ENCODE measurements around the gene HVCN1. TPM values are rescaled to one million over a fixed set of nuclear protein-coding genes. Genes with fewer than 3 reads are reported as not detected.
"Not testable (repeated sequence)": the region's sequence is repeated elsewhere in the genome, so short reads cannot be mapped to it uniquely, and the experiment has no call there.

HVCN1 gene
- total RNA-seq, 2 experiments from 2014 or later: 2.6 to 3.1 TPM

DNA sequence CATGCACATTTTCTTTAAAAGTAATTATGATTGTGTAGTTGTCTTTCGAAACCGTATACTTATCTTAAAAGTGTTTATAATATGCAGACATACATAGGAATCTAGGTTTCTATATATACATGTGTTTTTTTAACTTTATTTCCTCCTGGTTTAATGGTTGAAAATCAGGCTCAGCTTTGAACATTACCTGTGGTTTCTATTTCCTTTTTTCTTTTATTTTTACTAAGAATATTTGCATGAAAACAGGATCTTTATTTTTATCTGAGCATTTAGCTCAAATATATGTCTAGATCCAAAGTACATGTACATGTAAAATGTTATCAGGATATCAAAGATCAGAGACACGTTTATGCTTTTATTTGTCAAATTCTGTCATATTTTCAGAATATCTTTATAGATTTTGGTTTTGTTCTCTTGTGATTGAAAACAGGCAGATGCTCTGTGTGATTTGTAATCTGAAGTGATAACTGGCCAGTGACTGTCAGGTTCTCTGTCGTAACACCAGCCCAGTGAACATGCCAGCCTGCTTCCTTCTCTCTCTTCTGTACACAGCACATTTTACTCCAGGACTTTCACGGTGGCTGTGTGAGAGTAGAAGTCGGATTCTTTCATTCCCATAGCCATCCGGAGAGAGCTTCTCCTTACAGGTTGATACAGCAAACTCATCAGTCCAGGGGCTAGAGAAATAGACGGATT, 61.3 kb downstream of the HVCN1 start:
- H3K4me3 Mint-ChIP-seq: no peak overlapping the region
- intact Hi-C loops (cut with micrococcal nuclease): no loop called here
- H3K4me1 Mint-ChIP-seq (ENCODE audit: low read depth): peaks cover 9% of the 10 kb centered on the region
- H3K9me3 Mint-ChIP-seq: no peaks in the 10 kb centered on the region
- DNase-seq: no peak
- peaks cover 2% of the 10 kb centered on the region for H3K36me3 Mint-ChIP-seq (ENCODE audit: low read depth)
- H3K27ac Mint-ChIP-seq: no peak overlapping the region
- H3K27me3 Mint-ChIP-seq (ENCODE audit: low read depth): no peaks in the 10 kb centered on the region
- CTCF ChIA-PET: interaction anchor here (0.7 to 1.1 kb wide), 5 partner anchors 7 to 266 kb away, joined by 3 to 4 read pairs (median 4); no protein-coding TSS in a partner anchor

DNA sequence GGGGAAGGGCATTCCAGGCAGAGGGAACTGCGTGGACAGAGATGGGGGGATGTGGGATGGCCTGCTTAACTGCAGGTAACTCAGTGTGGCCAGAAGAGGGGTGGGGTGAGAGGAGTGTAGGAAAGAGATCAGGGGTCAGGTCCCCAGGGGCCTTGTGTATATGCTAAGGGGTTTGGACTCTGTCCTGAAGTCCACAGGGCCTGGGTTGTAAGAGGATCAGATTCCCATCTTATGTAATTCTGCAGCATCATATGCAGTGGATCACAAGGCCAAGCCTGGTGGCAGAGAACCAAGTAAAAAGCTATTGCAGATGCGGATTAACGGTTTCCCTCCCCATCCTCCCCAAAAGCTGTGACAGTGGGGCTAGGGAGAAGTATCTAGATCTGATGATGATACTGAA, 66.3 kb downstream of the HVCN1 start:
- H3K27ac Mint-ChIP-seq: no peak overlapping the region
- H3K9me3 Mint-ChIP-seq: no peaks in the 10 kb centered on the region
- H3K27me3 Mint-ChIP-seq (ENCODE audit: low read depth): no peaks in the 10 kb centered on the region
- DNase-seq: no peak
- H3K4me3 Mint-ChIP-seq: no peak overlapping the region
- H3K4me1 Mint-ChIP-seq (ENCODE audit: low read depth): peaks cover 19% of the 10 kb centered on the region
- intact Hi-C loops (cut with micrococcal nuclease): no loop called here
- H3K36me3 Mint-ChIP-seq (ENCODE audit: low read depth): no peaks in the 10 kb centered on the region
- CTCF ChIA-PET: interaction anchor here (0.6 kb wide), 1 partner anchor 21 kb away, joined by 3 read pairs; no protein-coding TSS in a partner anchor

DNA sequence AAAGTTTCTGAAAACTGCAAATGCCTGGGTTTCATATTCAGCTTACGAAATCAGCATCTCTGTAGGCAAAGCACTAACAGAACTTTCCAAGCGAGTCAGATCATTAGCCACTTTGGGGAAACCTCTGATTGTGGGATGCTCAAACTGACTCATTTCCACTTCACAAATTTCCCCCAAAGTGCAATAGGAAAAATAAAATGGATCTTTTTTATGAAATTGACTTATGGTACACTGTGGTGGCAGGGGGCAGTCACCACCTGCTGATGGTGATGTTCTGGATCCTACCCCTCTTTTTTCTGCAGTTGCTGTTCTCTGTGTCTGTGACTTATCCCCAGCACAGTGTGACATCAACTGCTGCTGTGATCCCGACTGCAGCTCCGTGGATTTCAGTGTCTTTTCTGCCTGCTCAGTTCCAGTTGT, 69.4 kb downstream of the HVCN1 start:
- intact Hi-C loops (cut with micrococcal nuclease): loop anchor here (1.0 to 2.0 kb wide), 10 partner anchors 28 to 269 kb away; partner anchors contain the start of genes HVCN1 and PPTC7
- Mint-ChIP-seq H3K36me3 (ENCODE audit: low read depth) (no peaks in the 10 kb centered on the region), H3K27ac (peak overlapping the region; percentile 79), H3K4me3 (no peak overlapping the region), H3K9me3 (no peaks in the 10 kb centered on the region), H3K4me1 (ENCODE audit: low read depth) (peaks cover 21% of the 10 kb centered on the region), H3K27me3 (ENCODE audit: low read depth) (no peaks in the 10 kb centered on the region)
- peak; percentile 74 for DNase-seq
- CTCF ChIA-PET: interaction anchor here (0.6 to 2.0 kb wide), 14 partner anchors 14 to 274 kb away, joined by 3 to 6 read pairs (median 4); no protein-coding TSS in a partner anchor

DNA sequence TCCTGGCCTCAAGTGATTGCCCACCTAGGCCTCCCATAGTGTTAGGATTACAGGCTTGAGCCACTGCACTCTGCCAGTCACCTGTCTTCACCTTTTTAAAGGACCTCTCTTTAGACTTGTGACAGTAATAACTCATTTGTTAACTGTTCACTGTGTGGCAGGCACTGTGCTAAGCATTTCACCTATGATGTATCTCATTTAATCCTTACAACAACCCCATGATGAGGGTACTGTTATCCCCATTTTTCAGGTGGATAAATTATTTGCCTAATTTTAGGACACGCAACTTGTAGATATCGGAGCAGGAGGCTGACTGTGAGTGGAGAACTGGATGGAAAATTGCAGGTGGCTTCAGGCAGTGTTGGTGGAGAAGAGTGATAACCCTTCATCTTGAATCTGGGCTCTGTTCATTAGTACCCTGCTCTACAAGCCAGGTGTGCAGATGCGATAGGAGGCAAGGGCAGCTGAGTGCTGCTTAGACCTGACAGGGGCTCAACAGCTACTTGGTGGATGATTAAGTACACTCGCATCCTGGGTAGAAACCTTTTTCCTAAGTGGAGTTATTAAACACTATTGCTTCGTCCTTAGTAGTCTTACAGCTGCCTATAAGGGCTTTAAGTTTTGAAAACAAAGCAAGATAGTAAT, 72.3 kb downstream of the HVCN1 start:
- H3K36me3 Mint-ChIP-seq (ENCODE audit: low read depth): no peaks in the 10 kb centered on the region
- CTCF ChIA-PET: interaction anchor here (0.6 to 6.0 kb wide), 5 partner anchors 14 to 808 kb away, joined by 3 to 53 read pairs (median 4); partner anchors contain the start of gene ARPC3
- DNase-seq: no peak
- intact Hi-C loops (cut with micrococcal nuclease): no loop called here
- H3K4me1 Mint-ChIP-seq (ENCODE audit: low read depth): peaks cover 26% of the 10 kb centered on the region
- no peak overlapping the region for H3K27ac Mint-ChIP-seq
- no peaks in the 10 kb centered on the region for H3K9me3 Mint-ChIP-seq
- H3K4me3 Mint-ChIP-seq: no peak overlapping the region
- no peaks in the 10 kb centered on the region for H3K27me3 Mint-ChIP-seq (ENCODE audit: low read depth)

DNA sequence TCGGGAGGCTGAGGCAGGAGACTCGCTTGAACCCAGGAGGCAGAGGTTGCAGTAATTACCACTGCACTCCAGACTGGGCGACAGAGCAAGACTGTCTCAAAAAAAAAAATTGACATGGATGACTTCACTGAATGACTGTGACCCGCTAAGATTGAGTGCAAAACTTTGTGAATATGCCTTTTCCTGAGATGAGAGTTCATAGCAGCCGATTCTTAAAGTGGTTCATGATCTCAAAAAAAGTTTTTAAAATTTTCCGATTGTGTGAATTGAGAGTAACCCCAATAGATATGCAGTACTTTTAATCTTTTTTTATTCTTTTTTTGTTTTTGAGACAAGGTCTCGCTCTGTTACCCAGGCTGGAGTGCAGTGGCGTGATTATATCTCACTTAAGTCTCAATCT, 73.7 kb downstream of the HVCN1 start:
- Mint-ChIP-seq H3K27me3 (ENCODE audit: low read depth) (no peaks in the 10 kb centered on the region), H3K4me1 (ENCODE audit: low read depth) (peaks cover 25% of the 10 kb centered on the region), H3K27ac (no peak overlapping the region), H3K36me3 (ENCODE audit: low read depth) (no peaks in the 10 kb centered on the region), H3K9me3 (no peaks in the 10 kb centered on the region), H3K4me3 (peak overlapping the region; percentile 49)
- no peak for DNase-seq
- intact Hi-C loops (cut with micrococcal nuclease): no loop called here
- CTCF ChIA-PET: interaction anchor here (0.6 to 6.0 kb wide), 4 partner anchors 12 to 212 kb away, joined by 3 to 53 read pairs (median 4); partner anchors contain the start of gene FAM216A

DNA sequence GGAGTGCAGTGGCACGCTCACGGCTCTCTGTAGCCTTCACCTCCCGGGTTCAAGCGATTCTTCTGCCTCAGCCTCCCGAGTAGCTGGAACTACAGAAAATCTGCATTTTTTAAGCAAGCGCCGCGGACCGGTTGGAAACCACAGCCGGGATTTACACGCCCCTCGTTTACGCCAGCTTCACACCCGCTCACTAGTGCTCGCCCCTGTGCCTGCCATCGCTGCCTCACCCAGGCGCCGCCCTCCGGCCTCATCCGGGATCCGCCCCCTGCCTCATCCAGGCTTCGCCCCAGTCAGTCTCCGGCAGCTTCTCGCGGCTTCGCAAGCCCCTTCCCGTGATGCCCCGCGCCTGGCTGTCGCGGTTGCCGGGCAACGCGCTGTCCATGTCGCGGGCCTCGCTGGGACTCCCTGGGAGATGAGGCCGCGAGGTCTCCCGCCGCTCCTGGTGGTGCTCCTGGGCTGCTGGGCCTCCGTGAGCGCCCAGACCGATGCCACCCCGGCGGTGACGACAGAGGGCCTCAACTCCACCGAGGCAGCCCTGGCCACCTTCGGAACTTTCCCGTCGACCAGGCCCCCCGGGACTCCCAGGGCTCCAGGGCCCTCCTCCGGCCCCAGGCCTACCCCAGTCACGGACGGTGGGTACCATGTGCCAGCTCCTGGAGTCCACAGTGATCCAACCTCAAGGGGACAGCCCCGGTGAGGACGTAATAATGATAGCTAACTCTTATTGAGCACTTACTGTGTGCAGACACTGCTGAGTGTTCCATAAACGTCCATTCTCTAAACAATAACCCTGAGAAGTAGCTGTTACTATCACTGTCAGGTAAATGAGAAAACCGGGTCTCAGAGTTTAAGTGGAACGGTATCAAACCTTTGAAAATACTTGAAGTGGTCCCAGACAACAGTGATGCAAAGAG, 74.9 kb downstream of the HVCN1 start, which contains the start of gene TCTN1:
TSS of gene TCTN1 (plus strand) at position 359 of the 914 bp plus-strand sequence. CDS start at position 413, 54 bp downstream.
- Mint-ChIP-seq H3K27ac (peak within 1 kb of the TSS; percentile 84), H3K27me3 (ENCODE audit: low read depth) (no peaks in the 10 kb centered on the region), H3K36me3 (ENCODE audit: low read depth) (no peaks in the 10 kb centered on the region), H3K4me3 (peak within 1 kb of the TSS; percentile 84), H3K4me1 (ENCODE audit: low read depth) (peaks cover 13% of the 10 kb centered on the region), H3K9me3 (no peaks in the 10 kb centered on the region)
- intact Hi-C loops (cut with micrococcal nuclease): loop anchor here (1.0 kb wide), 2 partner anchors 47 to 146 kb away; partner anchors contain the start of genes FAM216A and GPN3
- CTCF ChIA-PET: interaction anchor here (0.6 to 6.0 kb wide), 8 partner anchors 11 to 213 kb away, joined by 3 to 53 read pairs (median 3); partner anchors contain the start of gene FAM216A
- DNase-seq: peak; percentile 98

DNA sequence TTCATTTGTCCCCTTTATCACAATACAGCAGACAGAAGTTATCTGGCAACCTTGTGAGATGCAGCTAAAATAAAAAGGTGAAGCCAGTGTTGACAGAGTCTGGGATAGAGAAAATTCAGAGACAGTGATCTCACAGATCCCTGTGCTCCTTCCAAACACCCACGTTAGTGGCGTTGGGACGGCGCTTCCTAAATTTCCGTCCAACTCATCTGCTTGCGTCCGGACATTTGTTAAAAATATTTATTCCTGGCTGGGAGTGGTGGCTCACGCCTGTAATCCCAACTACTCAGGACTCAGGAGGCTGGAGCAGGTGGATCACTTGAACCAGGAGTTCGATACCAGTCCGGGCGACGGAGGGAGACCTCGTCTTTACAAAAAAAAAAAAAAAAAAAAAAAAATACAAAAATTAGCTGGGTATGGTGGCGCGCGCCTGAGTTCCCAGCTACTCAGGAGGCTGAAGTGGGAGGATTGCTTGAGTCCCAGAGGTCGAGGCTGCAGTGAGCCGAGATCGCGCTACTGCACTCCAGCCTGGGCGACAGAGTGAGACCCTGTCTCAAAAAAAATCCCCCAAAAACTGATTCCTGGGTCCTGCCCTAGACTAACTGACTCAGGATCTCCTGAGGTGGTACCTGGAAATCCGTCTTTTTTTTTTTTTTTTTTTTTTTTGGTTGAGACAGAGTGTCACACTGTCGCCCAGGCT, 75.7 kb downstream of the HVCN1 start:
- intact Hi-C loops (cut with micrococcal nuclease): no loop called here
- H3K4me3 Mint-ChIP-seq: peak overlapping the region; percentile 84
- H3K27me3 Mint-ChIP-seq (ENCODE audit: low read depth): no peaks in the 10 kb centered on the region
- DNase-seq: no peak
- H3K36me3 Mint-ChIP-seq (ENCODE audit: low read depth): no peaks in the 10 kb centered on the region
- H3K4me1 Mint-ChIP-seq (ENCODE audit: low read depth): peaks cover 13% of the 10 kb centered on the region
- no peaks in the 10 kb centered on the region for H3K9me3 Mint-ChIP-seq
- peak overlapping the region; percentile 84 for H3K27ac Mint-ChIP-seq
- CTCF ChIA-PET: interaction anchor here (0.6 to 6.0 kb wide), 5 partner anchors 10 to 84 kb away, joined by 3 to 53 read pairs (median 3); no protein-coding TSS in a partner anchor

DNA sequence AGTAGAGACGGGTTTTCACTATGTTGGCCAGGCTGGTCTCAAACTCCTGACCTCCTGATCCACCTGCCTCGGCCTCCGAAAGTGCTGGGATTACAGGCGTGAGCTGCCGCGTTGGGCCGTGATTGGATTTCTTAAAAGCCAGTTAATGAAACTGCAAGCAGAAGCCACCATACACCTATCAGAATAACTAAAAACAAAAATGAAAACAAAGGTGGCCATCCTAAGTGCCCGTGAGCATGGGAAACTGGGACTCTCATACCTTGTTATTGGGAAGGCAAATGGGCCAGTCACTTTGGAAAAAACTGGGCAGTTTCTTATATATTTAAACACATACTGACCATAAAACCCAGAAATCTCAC, 82.7 kb downstream of the HVCN1 start:
- no peak for DNase-seq
- Mint-ChIP-seq H3K36me3 (ENCODE audit: low read depth) (no peaks in the 10 kb centered on the region), H3K4me1 (ENCODE audit: low read depth) (peaks cover 7% of the 10 kb centered on the region), H3K27me3 (ENCODE audit: low read depth) (no peaks in the 10 kb centered on the region), H3K4me3 (peak overlapping the region; percentile 74), H3K27ac (peak overlapping the region; percentile 82), H3K9me3 (no peaks in the 10 kb centered on the region)
- CTCF ChIA-PET: interaction anchor here (0.5 to 8.1 kb wide), 7 partner anchors 9 to 282 kb away, joined by 3 to 199 read pairs (median 4); partner anchors contain the start of gene TCTN1
- intact Hi-C loops (cut with micrococcal nuclease): no loop called here

DNA sequence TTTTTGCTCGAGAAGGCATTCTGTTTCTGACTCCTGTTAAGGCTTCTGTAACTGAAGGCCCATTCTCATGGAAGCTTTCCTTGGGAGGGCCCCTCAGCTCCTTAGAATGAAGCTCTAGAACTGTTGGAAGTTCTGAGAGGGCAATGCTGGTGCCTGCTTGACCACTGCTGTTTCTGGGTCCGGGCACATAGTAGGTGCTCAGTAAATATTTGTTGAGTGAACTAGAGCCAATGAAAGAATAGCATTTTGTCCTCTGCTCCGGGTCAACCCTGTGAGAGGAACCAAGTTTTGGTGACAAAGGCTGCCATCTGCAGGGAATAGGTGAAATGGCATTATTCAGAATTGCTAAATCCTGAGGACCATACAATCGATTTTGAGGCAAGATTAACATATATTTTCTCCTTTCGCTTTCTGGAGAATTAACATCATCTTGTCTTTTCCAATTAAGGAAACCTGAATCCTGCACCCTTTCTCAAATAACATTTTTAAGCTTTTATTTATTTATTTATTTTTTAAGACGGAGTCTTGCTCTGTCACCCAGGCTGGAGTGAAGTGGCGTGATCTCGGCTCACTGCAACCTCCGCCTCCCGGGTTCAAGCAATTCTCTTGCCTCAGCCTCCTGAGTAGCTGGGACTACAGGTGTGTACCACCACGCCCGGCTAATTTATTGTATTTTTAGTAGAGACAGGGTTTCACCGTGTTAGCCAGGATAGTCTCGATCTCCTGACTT, 86.7 kb downstream of the HVCN1 start:
- CTCF ChIA-PET: interaction anchor here (0.5 to 8.1 kb wide), 52 partner anchors 9 to 501 kb away, joined by 3 to 199 read pairs (median 5); partner anchors contain the start of genes ARPC3, FAM216A, GPN3 and RAD9B
- not testable (repeated sequence) for H3K27ac Mint-ChIP-seq; H3K4me3 Mint-ChIP-seq; H3K36me3 Mint-ChIP-seq (ENCODE audit: low read depth); H3K9me3 Mint-ChIP-seq; H3K27me3 Mint-ChIP-seq (ENCODE audit: low read depth)
- peaks cover 11% of the 10 kb centered on the region for H3K4me1 Mint-ChIP-seq (ENCODE audit: low read depth)
- DNase-seq: peak; percentile 64
- intact Hi-C loops (cut with micrococcal nuclease): loop anchor here (1.0 to 5.0 kb wide), 6 partner anchors 90 to 286 kb away; partner anchors contain the start of gene ARPC3

DNA sequence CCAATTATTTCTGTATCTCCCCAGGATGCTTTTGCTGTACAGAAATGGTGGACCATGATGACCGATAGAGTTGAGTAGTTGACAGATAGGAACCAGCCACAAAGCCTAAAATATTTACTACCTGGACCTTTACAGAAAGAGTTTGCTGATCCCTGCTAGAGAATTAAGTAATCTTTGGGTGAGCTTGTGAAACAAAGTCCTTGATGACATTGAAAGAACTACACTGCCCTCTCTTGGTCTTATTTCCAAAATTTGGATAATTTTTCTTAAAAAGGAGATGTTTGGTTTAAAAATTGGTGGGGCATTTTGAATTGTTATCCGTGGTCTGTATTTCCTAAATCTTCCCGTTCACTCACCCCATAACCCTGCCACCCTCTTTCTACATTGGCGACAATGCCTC, 88.7 kb downstream of the HVCN1 start:
- CTCF ChIA-PET: interaction anchor here (0.5 to 8.1 kb wide), 29 partner anchors 9 to 499 kb away, joined by 3 to 199 read pairs (median 8); partner anchors contain the start of genes ARPC3, FAM216A, GPN3 and RAD9B
- no peak overlapping the region for H3K27ac Mint-ChIP-seq
- no peak overlapping the region for H3K4me3 Mint-ChIP-seq
- H3K27me3 Mint-ChIP-seq (ENCODE audit: low read depth): no peaks in the 10 kb centered on the region
- no peaks in the 10 kb centered on the region for H3K36me3 Mint-ChIP-seq (ENCODE audit: low read depth)
- intact Hi-C loops (cut with micrococcal nuclease): loop anchor here (1.0 to 5.0 kb wide), 4 partner anchors 48 to 499 kb away; no protein-coding TSS in a partner anchor
- peaks cover 6% of the 10 kb centered on the region for H3K4me1 Mint-ChIP-seq (ENCODE audit: low read depth)
- no peak for DNase-seq
- H3K9me3 Mint-ChIP-seq: no peaks in the 10 kb centered on the region

Data from activated naive CD4-positive, alpha-beta T cell treated with anti-CD3 and anti-CD28 coated beads for 36 hours (primary cell).